Esophagus squamous epithelium (tissue), 4 donors: ENCODE data around the gene PDPR.
"Not testable (repeated sequence)": the region's sequence is repeated elsewhere in the genome, so short reads cannot be mapped to it uniquely, and the experiment has no call there.

Experiments used
- POLR2A ChIP-seq, 4 donors: fragments of 450-650 bp; IDR thresholded peaks; one replicate each; pipeline ENCODE4 v1.6.1; 2017; ENCODE audit warnings: antibody characterized with exemption in 4 of 4, mild to moderate bottlenecking in 4 of 4, moderate library complexity in 3 of 4
- TF ChIP-seq, protein P1 (sequence below), 6 experiments: fragments of 450-650 bp in 4 of 6; fragments of 200-600 bp in 2 of 6; sonication (generic) in 2 of 6; IDR thresholded peaks; one replicate each; pipeline ENCODE4 v1.5.1; 2016 to 2019; ENCODE audit warnings: antibody characterized with exemption in 6 of 6, mild to moderate bottlenecking in 4 of 6, moderate library complexity in 4 of 6

DNA sequence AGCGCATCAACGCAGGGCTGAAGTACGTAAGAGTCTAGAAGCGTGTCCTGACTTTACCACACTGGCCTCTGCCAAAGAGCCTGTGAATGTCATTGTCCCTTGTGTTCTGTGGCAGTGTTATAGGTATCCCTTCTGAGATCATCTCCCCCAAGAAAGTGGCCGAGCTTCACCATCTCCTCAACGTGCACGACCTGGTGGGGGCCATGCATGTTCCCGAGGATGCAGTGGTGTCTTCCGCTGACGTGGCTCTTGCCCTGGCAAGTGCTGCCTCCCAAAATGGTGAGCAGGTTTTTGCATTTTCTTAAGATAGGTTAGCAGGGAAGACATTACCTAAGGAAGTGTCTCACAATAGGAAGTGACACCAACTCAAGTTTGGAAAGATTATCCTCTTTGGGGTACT is 14.7 kb downstream of the PDPR start:
- TF ChIP-seq, protein P1, sequence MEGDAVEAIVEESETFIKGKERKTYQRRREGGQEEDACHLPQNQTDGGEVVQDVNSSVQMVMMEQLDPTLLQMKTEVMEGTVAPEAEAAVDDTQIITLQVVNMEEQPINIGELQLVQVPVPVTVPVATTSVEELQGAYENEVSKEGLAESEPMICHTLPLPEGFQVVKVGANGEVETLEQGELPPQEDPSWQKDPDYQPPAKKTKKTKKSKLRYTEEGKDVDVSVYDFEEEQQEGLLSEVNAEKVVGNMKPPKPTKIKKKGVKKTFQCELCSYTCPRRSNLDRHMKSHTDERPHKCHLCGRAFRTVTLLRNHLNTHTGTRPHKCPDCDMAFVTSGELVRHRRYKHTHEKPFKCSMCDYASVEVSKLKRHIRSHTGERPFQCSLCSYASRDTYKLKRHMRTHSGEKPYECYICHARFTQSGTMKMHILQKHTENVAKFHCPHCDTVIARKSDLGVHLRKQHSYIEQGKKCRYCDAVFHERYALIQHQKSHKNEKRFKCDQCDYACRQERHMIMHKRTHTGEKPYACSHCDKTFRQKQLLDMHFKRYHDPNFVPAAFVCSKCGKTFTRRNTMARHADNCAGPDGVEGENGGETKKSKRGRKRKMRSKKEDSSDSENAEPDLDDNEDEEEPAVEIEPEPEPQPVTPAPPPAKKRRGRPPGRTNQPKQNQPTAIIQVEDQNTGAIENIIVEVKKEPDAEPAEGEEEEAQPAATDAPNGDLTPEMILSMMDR (IDR thresholded peaks at IDR 0.05): not testable (repeated sequence)
- not testable (repeated sequence) for TF ChIP-seq POLR2A (IDR thresholded peaks at IDR 0.05)
